Measurements from ENCODE around the gene APOB.

- no peak for TF ChIP-seq POLR2A (IDR thresholded peaks at IDR 0.05)
- TF ChIP-seq CTCF (IDR thresholded peaks at IDR 0.05 in 4 of 5, conservative IDR thresholded peaks at IDR 0.05 in 1 of 5): no peak
Observed at GRCh38 chr2:20960003-20960402, 83.9 kb downstream of the APOB start.

Data from gastrocnemius medialis (tissue), 4 donors.